H1 (cell line): ENCODE results near the gene NLRP6. TPM values are rescaled to one million over a fixed set of nuclear protein-coding genes. Genes with fewer than 3 reads are reported as not detected.

ENCODE experiments used
- BACH1 ChIP-seq: IDR thresholded peaks from 2 replicates; pipeline ENCODE4 v1.6.1; 2012; ENCODE audit warnings: low read length, improper control_type of control experiment
- GABPA ChIP-seq: IDR thresholded peaks from 2 replicates; pipeline ENCODE4 v1.6.1; 2011; ENCODE audit warnings: mild to moderate bottlenecking, low read length, moderate library complexity, borderline replicate concordance; ENCODE audit not compliant: insufficient read depth
- KDM5A ChIP-seq: fragments of 200-600 bp; IDR thresholded peaks from 2 replicates; pipeline ENCODE4 v1.7.1; 2012; ENCODE audit warnings: mild to moderate bottlenecking, low read length, inconsistent platforms, mixed read lengths
- NANOG ChIP-seq: IDR thresholded peaks from 2 replicates; pipeline ENCODE4 v1.6.1; 2011; ENCODE audit warnings: low read length, low read depth, mild to moderate bottlenecking, inconsistent platforms; ENCODE audit not compliant: insufficient read depth, poor library complexity, severe bottlenecking
- SIX5 ChIP-seq: IDR thresholded peaks from 2 replicates; pipeline ENCODE4 v1.6.1; 2011; ENCODE audit warnings: mild to moderate bottlenecking, low read depth, low read length
- TEAD4 ChIP-seq: IDR thresholded peaks from 2 replicates; pipeline ENCODE4 v1.6.1; 2012; ENCODE audit warnings: low read depth, low read length, inconsistent platforms, mixed read lengths
- polyA plus RNA-seq, 7 experiments: library from polyadenylated mRNA; depleted of rRNA in 3 of 7; stranded (reverse) in 5 of 7; unstranded in 2 of 7; fragments of >200 nt in 5 of 7; fragments of 200-250 nt in 2 of 7; gene quantifications; 1 replicate in 5 of 7; 2 replicates in 1 of 7; 4 replicates in 1 of 7; pipeline versions ENCODE4 v1.2.1 to v1.2.3, GENCODE V29; 2011 to 2013; ENCODE audit warnings: missing spikeins in 2 of 7, mixed read lengths in 2 of 7
- total RNA-seq: library from RNA; stranded (reverse); fragmentation: NEBNext Ultra II Directional; extraction: Animal tissue kit (Norgen Biotek cat#: 25700); gene quantifications from 2 replicates; pipeline ENCODE4 v1.2.1, GENCODE V29; 2021

Gene NLRP6
- total and polyA plus RNA-seq, 2 of the 8 experiments (the other 6 are each of a cell fraction or from before 2014, with no cell fraction given) = not detected

- TF ChIP-seq KDM5A (no peak), TEAD4 (no peak), BACH1 (no peak), NANOG (no peak), SIX5 (no peak), GABPA (no peak)
Measured at GRCh38 chr11:293271-293851, 15.2 kb downstream of the NLRP6 start (continued).
